Measurements from ENCODE around the gene NCOA5. TPM values are rescaled to one million over a fixed set of nuclear protein-coding genes. Genes with fewer than 3 reads are reported as not detected.

Gene NCOA5
- total and polyA plus RNA-seq, 2 experiments from 2014 or later = 8.4 to 22.8 TPM

DNA sequence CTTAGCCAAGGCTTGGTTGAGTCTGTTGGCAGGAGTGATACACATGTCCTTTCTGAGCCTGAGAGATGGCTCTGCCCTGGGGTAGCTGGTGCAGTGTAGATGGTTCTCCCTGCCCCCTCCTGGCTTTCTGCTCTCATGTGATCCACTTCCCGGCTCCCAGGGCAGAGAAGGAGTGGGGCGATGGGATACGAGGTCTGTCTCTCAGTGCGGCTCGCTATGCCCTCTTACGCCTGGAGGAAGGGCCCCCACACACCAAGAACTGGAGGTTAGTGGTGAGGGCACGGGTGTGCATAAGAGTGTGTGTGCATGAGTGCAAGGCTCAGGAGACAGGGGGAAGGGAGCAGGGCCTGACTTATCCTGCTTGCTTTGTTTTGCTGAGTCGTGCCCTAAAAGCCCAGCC, 41.9 kb downstream of the NCOA5 start:
- no peaks in the 10 kb centered on the region for H3K36me3 ChIP-seq (ENCODE audit: insufficient read depth)
- no peaks in the 10 kb centered on the region for H4K20me1 ChIP-seq (replicated peaks; ENCODE audit: insufficient read depth)
- Mint-ChIP-seq H3K27ac (no peak overlapping the region), H3K4me3 (no peak overlapping the region), H3K9me3 (no peaks in the 10 kb centered on the region), H3K27me3 (ENCODE audit: insufficient read depth, low read depth, poor library complexity) (peaks cover 9% of the 10 kb centered on the region), H3K36me3 (ENCODE audit: low read depth) (no peaks in the 10 kb centered on the region; the same call in 2 of the 3 replicates), H3K4me1 (peaks cover 9% of the 10 kb centered on the region)
- no peaks in the 10 kb centered on the region for H3K9me2 ChIP-seq (ENCODE audit: insufficient read depth)
- no peak overlapping the region for H3K4me2 ChIP-seq
- no peaks in the 10 kb centered on the region for H3K4me1 ChIP-seq (ENCODE audit: insufficient read depth)
- no peaks in the 10 kb centered on the region for H3K79me2 ChIP-seq (replicated peaks; ENCODE audit: insufficient read depth)
- no peaks in the 10 kb centered on the region for H3K27me3 ChIP-seq (ENCODE audit: insufficient read depth)
- TF ChIP-seq NANOG (IDR thresholded peaks at IDR 0.05; ENCODE audit: borderline replicate concordance) (no peak), CREB1 (CRISPR knock-in tag; IDR thresholded peaks at IDR 0.05; ENCODE audit: low read depth) (no peak), ZNF331 (CRISPR knock-in tag; IDR thresholded peaks at IDR 0.05; ENCODE audit: low read depth) (no peak), ZNF462 (CRISPR knock-in tag; IDR thresholded peaks at IDR 0.05) (no peak), ETS1 (IDR thresholded peaks at IDR 0.05) (no peak), JUNB (IDR thresholded peaks at IDR 0.05; ENCODE audit: unreplicated experiment) (no peak), REST (IDR thresholded peaks at IDR 0.05; ENCODE audit: unreplicated experiment) (no peak), CTCF (conservative IDR thresholded peaks at IDR 0.05; ENCODE audit: low read depth in 2 of 2) (no peak), STAT1 (IDR thresholded peaks at IDR 0.05; ENCODE audit: unreplicated experiment) (no peak), EZH2phosphoT487 (IDR thresholded peaks at IDR 0.05; ENCODE audit: unreplicated experiment) (no peak), POLR2AphosphoS5 (IDR thresholded peaks at IDR 0.05; ENCODE audit: low read depth) (no peak), ZNF114 (CRISPR knock-in tag; IDR thresholded peaks at IDR 0.05) (no peak), EZH2 (IDR thresholded peaks at IDR 0.05; ENCODE audit: low read depth, unreplicated experiment) (no peak)
- DNase-seq (ENCODE audit: low spot score) = no peak
- H3K27ac ChIP-seq (ENCODE audit: low read depth) = no peak overlapping the region
- no peaks in the 10 kb centered on the region for H3F3A ChIP-seq (replicated peaks; ENCODE audit: low read depth)
- H3K4me3 ChIP-seq = no peak overlapping the region
- H2AFZ ChIP-seq = no peak overlapping the region
- ATAC-seq = no peak
